SK-N-SH (cell line): ENCODE measurements around the gene ROBO1.
A peak's percentile ranks its signal among the peaks of the same experiment; 100 is the strongest.

Source experiments
- CHD2 ChIP-seq: fragments of 150-350 bp; IDR thresholded peaks from 2 replicates; pipeline ENCODE4 v1.6.1; 2018; ENCODE audit warnings: low read length; ENCODE audit not compliant: partially characterized antibody
- CTCF ChIP-seq: fragments of 200-600 bp; sonication (generic); IDR thresholded peaks from 2 replicates; pipeline ENCODE4 v1.6.1; 2017; ENCODE audit warnings: antibody characterized with exemption, mild to moderate bottlenecking, moderate library complexity
- EZH2phosphoT487 ChIP-seq: fragments of 200-600 bp; sonication (generic); IDR thresholded peaks from 2 replicates; pipeline ENCODE4 v1.6.1; 2017; ENCODE audit warnings: low read depth, mixed run types, mild to moderate bottlenecking, antibody characterized with exemption, moderate library complexity, borderline replicate concordance
- GABPA ChIP-seq: IDR thresholded peaks from 2 replicates; pipeline ENCODE4 v1.4.0; 2012; ENCODE audit warnings: low read depth, mild to moderate bottlenecking
- MXI1 ChIP-seq: IDR thresholded peaks from 2 replicates; pipeline ENCODE4 v1.6.1; 2012; ENCODE audit warnings: mild to moderate bottlenecking, low read depth, low read length, improper control_type of control experiment
- NFIC ChIP-seq: IDR thresholded peaks from 2 replicates; pipeline ENCODE4 v1.4.0; 2012; ENCODE audit warnings: borderline replicate concordance
- POLR2AphosphoS5 ChIP-seq: IDR thresholded peaks from 2 replicates; pipeline ENCODE4 v1.6.1; 2012; ENCODE audit warnings: low read depth, low read length
- SIN3A ChIP-seq: IDR thresholded peaks from 2 replicates; pipeline ENCODE4 v1.6.1; 2012; ENCODE audit warnings: low read depth, mild to moderate bottlenecking, low read length, moderate library complexity, borderline replicate concordance
- TF ChIP-seq, protein P1 (sequence below): IDR thresholded peaks from 2 replicates; pipeline ENCODE4 v1.4.0; 2012; ENCODE audit warnings: low read depth, borderline replicate concordance
- TF ChIP-seq, protein P2 (sequence below): IDR thresholded peaks from 2 replicates; pipeline ENCODE4 v1.4.0; 2012; ENCODE audit warnings: low read depth
- TF ChIP-seq, protein P3 (sequence below): IDR thresholded peaks from 2 replicates; pipeline ENCODE4 v1.6.1; 2012; ENCODE audit warnings: mild to moderate bottlenecking, low read depth, low read length, moderate library complexity

- TF ChIP-seq CTCF (no peak), CHD2 (no peak), MXI1 (no peak), SIN3A (no peak), GABPA (no peak), POLR2AphosphoS5 (no peak), NFIC (no peak), EZH2phosphoT487 (no peak)
- TF ChIP-seq, protein P1, sequence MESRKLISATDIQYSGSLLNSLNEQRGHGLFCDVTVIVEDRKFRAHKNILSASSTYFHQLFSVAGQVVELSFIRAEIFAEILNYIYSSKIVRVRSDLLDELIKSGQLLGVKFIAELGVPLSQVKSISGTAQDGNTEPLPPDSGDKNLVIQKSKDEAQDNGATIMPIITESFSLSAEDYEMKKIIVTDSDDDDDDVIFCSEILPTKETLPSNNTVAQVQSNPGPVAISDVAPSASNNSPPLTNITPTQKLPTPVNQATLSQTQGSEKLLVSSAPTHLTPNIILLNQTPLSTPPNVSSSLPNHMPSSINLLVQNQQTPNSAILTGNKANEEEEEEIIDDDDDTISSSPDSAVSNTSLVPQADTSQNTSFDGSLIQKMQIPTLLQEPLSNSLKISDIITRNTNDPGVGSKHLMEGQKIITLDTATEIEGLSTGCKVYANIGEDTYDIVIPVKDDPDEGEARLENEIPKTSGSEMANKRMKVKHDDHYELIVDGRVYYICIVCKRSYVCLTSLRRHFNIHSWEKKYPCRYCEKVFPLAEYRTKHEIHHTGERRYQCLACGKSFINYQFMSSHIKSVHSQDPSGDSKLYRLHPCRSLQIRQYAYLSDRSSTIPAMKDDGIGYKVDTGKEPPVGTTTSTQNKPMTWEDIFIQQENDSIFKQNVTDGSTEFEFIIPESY = no peak
- TF ChIP-seq, protein P2, sequence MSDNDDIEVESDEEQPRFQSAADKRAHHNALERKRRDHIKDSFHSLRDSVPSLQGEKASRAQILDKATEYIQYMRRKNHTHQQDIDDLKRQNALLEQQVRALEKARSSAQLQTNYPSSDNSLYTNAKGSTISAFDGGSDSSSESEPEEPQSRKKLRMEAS = 0 out of 2 replicates have a peak, but pooled peaks have one; percentile 8
- TF ChIP-seq, protein P3, sequence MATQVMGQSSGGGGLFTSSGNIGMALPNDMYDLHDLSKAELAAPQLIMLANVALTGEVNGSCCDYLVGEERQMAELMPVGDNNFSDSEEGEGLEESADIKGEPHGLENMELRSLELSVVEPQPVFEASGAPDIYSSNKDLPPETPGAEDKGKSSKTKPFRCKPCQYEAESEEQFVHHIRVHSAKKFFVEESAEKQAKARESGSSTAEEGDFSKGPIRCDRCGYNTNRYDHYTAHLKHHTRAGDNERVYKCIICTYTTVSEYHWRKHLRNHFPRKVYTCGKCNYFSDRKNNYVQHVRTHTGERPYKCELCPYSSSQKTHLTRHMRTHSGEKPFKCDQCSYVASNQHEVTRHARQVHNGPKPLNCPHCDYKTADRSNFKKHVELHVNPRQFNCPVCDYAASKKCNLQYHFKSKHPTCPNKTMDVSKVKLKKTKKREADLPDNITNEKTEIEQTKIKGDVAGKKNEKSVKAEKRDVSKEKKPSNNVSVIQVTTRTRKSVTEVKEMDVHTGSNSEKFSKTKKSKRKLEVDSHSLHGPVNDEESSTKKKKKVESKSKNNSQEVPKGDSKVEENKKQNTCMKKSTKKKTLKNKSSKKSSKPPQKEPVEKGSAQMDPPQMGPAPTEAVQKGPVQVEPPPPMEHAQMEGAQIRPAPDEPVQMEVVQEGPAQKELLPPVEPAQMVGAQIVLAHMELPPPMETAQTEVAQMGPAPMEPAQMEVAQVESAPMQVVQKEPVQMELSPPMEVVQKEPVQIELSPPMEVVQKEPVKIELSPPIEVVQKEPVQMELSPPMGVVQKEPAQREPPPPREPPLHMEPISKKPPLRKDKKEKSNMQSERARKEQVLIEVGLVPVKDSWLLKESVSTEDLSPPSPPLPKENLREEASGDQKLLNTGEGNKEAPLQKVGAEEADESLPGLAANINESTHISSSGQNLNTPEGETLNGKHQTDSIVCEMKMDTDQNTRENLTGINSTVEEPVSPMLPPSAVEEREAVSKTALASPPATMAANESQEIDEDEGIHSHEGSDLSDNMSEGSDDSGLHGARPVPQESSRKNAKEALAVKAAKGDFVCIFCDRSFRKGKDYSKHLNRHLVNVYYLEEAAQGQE = no peak
These were observed 751.0 kb downstream of the ROBO1 start for GRCh38 chr3:79016587-79017376.
